RWPE2 (cell line): ENCODE measurements around the gene DLG2.

Experiments used
- ATAC-seq: fragments of 200-7000 bp; cut with Tn5 transposase; 3 replicates; pipeline ENCODE4 v1.9.1; 2021; ENCODE audit warnings: low read depth
- DNase-seq: peaks from one replicate; pipeline ENCODE4 v3.0.0-alpha.2; 2020; ENCODE audit warnings: low spot score
- H3K27ac ChIP-seq: fragments of 450-650 bp; 2 replicates; pipeline ENCODE4 v1.5.1; 2017; ENCODE audit warnings: mild to moderate bottlenecking; ENCODE audit not compliant: poor library complexity, severe bottlenecking
- H3K27me3 ChIP-seq: fragments of 250-450 bp; sonication (Bioruptor Pico); 2 replicates; pipeline ENCODE4 v1.5.1; 2021; ENCODE audit warnings: mild to moderate bottlenecking, moderate library complexity; ENCODE audit not compliant: insufficient read depth, poor library complexity, severe bottlenecking
- H3K36me3 ChIP-seq: fragments of 250-450 bp; sonication (Bioruptor Pico); 2 replicates; pipeline ENCODE4 v1.5.1; 2020; ENCODE audit warnings: low read depth, mild to moderate bottlenecking, moderate library complexity
- H3K4me1 ChIP-seq: fragments of 250-450 bp; sonication (Bioruptor Pico); 2 replicates; pipeline ENCODE4 v1.5.1; 2021; ENCODE audit warnings: mild to moderate bottlenecking, moderate library complexity; ENCODE audit not compliant: insufficient read depth, poor library complexity, severe bottlenecking
- H3K4me3 ChIP-seq: fragments of 250-450 bp; sonication (Bioruptor Pico); 2 replicates; pipeline ENCODE4 v1.5.1; 2021; ENCODE audit warnings: mild to moderate bottlenecking, moderate library complexity; ENCODE audit not compliant: severe bottlenecking
- H3K9me3 ChIP-seq: fragments of 250-450 bp; sonication (Bioruptor Pico); 2 replicates; pipeline ENCODE4 v1.5.1; 2021; ENCODE audit warnings: mild to moderate bottlenecking, moderate library complexity; ENCODE audit not compliant: severe bottlenecking
- CTCF ChIP-seq: fragments of 450-650 bp; IDR thresholded peaks from one replicate; pipeline ENCODE4 v1.5.1; 2017; ENCODE audit warnings: mild to moderate bottlenecking, moderate library complexity; ENCODE audit not compliant: poor library complexity, severe bottlenecking

The DLG2 gene

GRCh38 chr11:84035645-84036044 lies 1591.5 kb downstream of the DLG2 start:
- no peak for ATAC-seq
- no peaks in the 10 kb centered on the region for H3K36me3 ChIP-seq

GRCh38 chr11:84034484-84034883 lies 1592.7 kb downstream of the DLG2 start:
- ATAC-seq (no peak), DNase-seq (no peak)
- Histone ChIP-seq H3K4me1 (no peaks in the 10 kb centered on the region), H3K4me3 (no peak overlapping the region), H3K9me3 (no peaks in the 10 kb centered on the region), H3K36me3 (no peaks in the 10 kb centered on the region), H3K27me3 (no peaks in the 10 kb centered on the region), H3K27ac (no peak overlapping the region)
- TF ChIP-seq CTCF = no peak

More at GRCh38 chr11:84035645-84036044, 1591.5 kb downstream of the DLG2 start:
- Histone ChIP-seq H3K27ac (no peak overlapping the region), H3K4me1 (no peaks in the 10 kb centered on the region), H3K4me3 (no peak overlapping the region), H3K9me3 (no peaks in the 10 kb centered on the region), H3K27me3 (no peaks in the 10 kb centered on the region)
- TF ChIP-seq CTCF = no peak
- no peak for DNase-seq

GRCh38 chr11:84024266-84024665 lies 1602.9 kb downstream of the DLG2 start:
- DNase-seq (no peak), ATAC-seq (no peak)
- H3K27ac ChIP-seq = no peak overlapping the region
- no peaks in the 10 kb centered on the region for H3K4me1 ChIP-seq
- no peak for TF ChIP-seq CTCF
- no peaks in the 10 kb centered on the region for H3K27me3 ChIP-seq
- H3K4me3 ChIP-seq = no peak overlapping the region
- H3K36me3 ChIP-seq = no peaks in the 10 kb centered on the region
- H3K9me3 ChIP-seq = no peaks in the 10 kb centered on the region

- H3K4me3 ChIP-seq = no peak overlapping the region
Measured at GRCh38 chr11:84022695-84023094, 1604.4 kb downstream of the DLG2 start.

More at GRCh38 chr11:84022695-84023094, 1604.4 kb downstream of the DLG2 start:
- DNase-seq = no peak
- TF ChIP-seq CTCF = no peak
- no peaks in the 10 kb centered on the region for H3K27me3 ChIP-seq
- no peak overlapping the region for H3K27ac ChIP-seq
- H3K4me1 ChIP-seq = no peaks in the 10 kb centered on the region
- no peaks in the 10 kb centered on the region for H3K9me3 ChIP-seq
- ATAC-seq = no peak
- no peaks in the 10 kb centered on the region for H3K36me3 ChIP-seq
